Peyer's patch (tissue), 4 donors: ENCODE measurements around the gene PLXNA2.

Source experiments
- CTCF ChIP-seq, 6 experiments: fragments of 450-650 bp in 4 of 6; fragments of 200-600 bp in 2 of 6; sonication (generic) in 1 of 6; IDR thresholded peaks; one replicate each; pipeline ENCODE4 v1.5.1; 2017 to 2019; ENCODE audit warnings: antibody characterized with exemption in 6 of 6, mild to moderate bottlenecking in 3 of 6, moderate library complexity in 1 of 6
- POLR2A ChIP-seq, 2 donors: fragments of 450-650 bp; IDR thresholded peaks; one replicate each; pipeline ENCODE4 v1.5.1; 2017; ENCODE audit warnings: antibody characterized with exemption in 2 of 2, mild to moderate bottlenecking in 2 of 2, moderate library complexity in 2 of 2

DNA sequence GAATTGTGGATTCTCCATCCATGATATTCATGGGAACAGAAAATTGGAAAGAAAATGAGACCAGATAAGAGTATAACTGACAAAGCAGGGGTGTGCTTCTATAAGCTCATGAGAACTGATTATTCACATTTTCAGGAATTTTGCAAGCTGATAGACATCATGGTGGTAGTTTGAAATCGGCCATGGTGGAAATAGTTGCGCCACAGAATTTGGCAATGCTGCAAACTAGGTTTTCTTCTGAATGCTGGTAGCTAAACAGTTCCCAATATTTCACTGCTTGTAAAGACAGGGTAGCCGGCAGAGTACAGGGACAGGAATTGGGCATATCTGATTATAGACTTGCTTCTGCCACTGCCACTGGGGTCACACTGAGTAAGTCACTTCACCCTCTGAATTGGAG, 151.1 kb downstream of the PLXNA2 start:
- TF ChIP-seq CTCF (IDR thresholded peaks at IDR 0.05) (no peak), POLR2A (IDR thresholded peaks at IDR 0.05) (no peak)
